Fibroblast of lung (primary cell): ENCODE data around the gene SH3TC1. TPM values are rescaled to one million over a fixed set of nuclear protein-coding genes. Genes with fewer than 3 reads are reported as not detected.

ENCODE experiments used
- DNase-seq, 2 donors: peaks; one replicate each; pipeline versions ENCODE4 v3.0.0 to v3.0.0-alpha.2; 2010; ENCODE audit warnings: low read depth in 2 of 2
- H2AFZ ChIP-seq: 2 replicates; pipeline ENCODE4 v1.5.1; 2012; ENCODE audit warnings: low read length, control low read depth, inconsistent platforms
- H3K27ac ChIP-seq: 2 replicates; pipeline ENCODE4 v1.5.1; 2011; ENCODE audit warnings: low read length, control low read depth; ENCODE audit not compliant: insufficient read depth
- H3K27me3 ChIP-seq: 2 replicates; pipeline ENCODE4 v1.5.1; 2011; ENCODE audit warnings: mild to moderate bottlenecking, low read length; ENCODE audit not compliant: control insufficient read depth, insufficient read depth
- H3K36me3 ChIP-seq: 2 replicates; pipeline ENCODE4 v1.5.1; 2011; ENCODE audit warnings: low read length; ENCODE audit not compliant: control insufficient read depth, insufficient read depth
- H3K4me1 ChIP-seq: 2 replicates; pipeline ENCODE4 v1.5.1; 2011; ENCODE audit warnings: low read length; ENCODE audit not compliant: control insufficient read depth, insufficient read depth; ENCODE audit errors: extremely low read depth
- H3K4me2 ChIP-seq: 2 replicates; pipeline ENCODE4 v1.5.1; 2011; ENCODE audit warnings: low read length, control low read depth; ENCODE audit not compliant: insufficient read depth; ENCODE audit errors: extremely low read depth
- H3K4me3 ChIP-seq, 4 experiments: fragments of 200-600 bp in 1 of 4; sonication (generic) in 1 of 4; replicated peaks in 1 of 4; 2 replicates each; pipeline ENCODE4 v1.5.1; 2011 to 2016; ENCODE audit warnings: low read length in 4 of 4, low read depth in 3 of 4, mild to moderate bottlenecking in 3 of 4, control low read depth in 2 of 4, inconsistent platforms in 1 of 4, mixed read lengths in 1 of 4; ENCODE audit not compliant: insufficient read depth in 1 of 4; ENCODE audit errors: control extremely low read depth in 1 of 4
- H3K79me2 ChIP-seq: 2 replicates; pipeline ENCODE4 v1.5.1; 2012; ENCODE audit warnings: mild to moderate bottlenecking, low read length, inconsistent platforms; ENCODE audit not compliant: control insufficient read depth, insufficient read depth
- H3K9ac ChIP-seq: 2 replicates; pipeline ENCODE4 v1.5.1; 2011; ENCODE audit warnings: mild to moderate bottlenecking, low read length, control low read depth; ENCODE audit not compliant: insufficient read depth
- H3K9me3 ChIP-seq: 2 replicates; pipeline ENCODE4 v1.5.1; 2012; ENCODE audit warnings: low read depth, low read length; ENCODE audit not compliant: control insufficient read depth, insufficient read depth
- H4K20me1 ChIP-seq: 2 replicates; pipeline ENCODE4 v1.5.1; 2011; ENCODE audit warnings: low read length; ENCODE audit not compliant: control insufficient read depth, insufficient read depth; ENCODE audit errors: extremely low read depth
- CTCF ChIP-seq, 2 donors: IDR thresholded peaks in 1 of 2; conservative IDR thresholded peaks in 1 of 2; 1 replicate in 1 of 2; 2 replicates in 1 of 2; pipeline ENCODE4 v1.5.1; 2011 to 2012; ENCODE audit warnings: low read length in 2 of 2, control low read depth in 1 of 2, inconsistent platforms in 1 of 2, low read depth in 1 of 2, mild to moderate bottlenecking in 1 of 2
- EZH2 ChIP-seq: IDR thresholded peaks from 2 replicates; pipeline ENCODE4 v1.5.1; 2012; ENCODE audit warnings: low read length, control low read depth, mild to moderate bottlenecking; ENCODE audit errors: missing control alignments
- polyA plus RNA-seq, 2 donors: library from polyadenylated mRNA; depleted of rRNA in 1 of 2; stranded (reverse) in 1 of 2; unstranded in 1 of 2; fragments of >200 nt; gene quantifications; 2 replicates each; pipeline ENCODE4 v1.2.1, GENCODE V29; 2011 to 2012; ENCODE audit warnings: missing spikeins in 1 of 2
- total RNA-seq: library from RNA; depleted of rRNA; stranded (reverse); fragments of >200 nt; gene quantifications from 2 replicates; pipeline ENCODE4 v1.2.1, GENCODE V29; 2014

SH3TC1 gene
- total and polyA plus RNA-seq, 2 donors (not counting 1 experiment from before 2014, with no cell fraction given), result 3.3 to 11.6 TPM

GRCh38 chr4:8276358-8277240 lies 77.5 kb downstream of the SH3TC1 start:
- no peaks in the 10 kb centered on the region for H3K79me2 ChIP-seq
- H3K36me3 ChIP-seq, result no peaks in the 10 kb centered on the region
- no peak overlapping the region for H3K27ac ChIP-seq
- DNase-seq, result peak; percentile 38 to 47
- H3K27me3 ChIP-seq, result peaks cover 6% of the 10 kb centered on the region
- no peak overlapping the region for H2AFZ ChIP-seq
- H3K9me3 ChIP-seq, result no peaks in the 10 kb centered on the region
- TF ChIP-seq EZH2, result no peak
- TF ChIP-seq CTCF (conservative IDR thresholded peaks at IDR 0.05 in 1 of 2, IDR thresholded peaks at IDR 0.05 in 1 of 2; ENCODE audit: low read depth in 1 of 2, low read length in 2 of 2), result no peak
- H4K20me1 ChIP-seq, result no peaks in the 10 kb centered on the region
- H3K4me2 ChIP-seq, result no peak overlapping the region
- H3K9ac ChIP-seq, result no peak overlapping the region
- no peak overlapping the region for H3K4me3 ChIP-seq
- H3K4me1 ChIP-seq, result peaks cover 32% of the 10 kb centered on the region

- no peak for TF ChIP-seq EZH2
- TF ChIP-seq CTCF (conservative IDR thresholded peaks at IDR 0.05 in 1 of 2, IDR thresholded peaks at IDR 0.05 in 1 of 2; ENCODE audit: low read depth in 1 of 2, low read length in 2 of 2), result peak in 1 of 2 donors; percentile 4
- Histone ChIP-seq H3K4me2 (no peak overlapping the region), H3K4me1 (peaks cover 32% of the 10 kb centered on the region), H3K9me3 (no peaks in the 10 kb centered on the region), H3K4me3 (no peak overlapping the region), H4K20me1 (no peaks in the 10 kb centered on the region), H3K36me3 (no peaks in the 10 kb centered on the region), H2AFZ (no peak overlapping the region), H3K27ac (peak overlapping the region; percentile 20), H3K79me2 (no peaks in the 10 kb centered on the region), H3K9ac (no peak overlapping the region), H3K27me3 (no peaks in the 10 kb centered on the region)
- DNase-seq, result no peak
Measured at GRCh38 chr4:8277356-8278008, 78.4 kb downstream of the SH3TC1 start.

DNA sequence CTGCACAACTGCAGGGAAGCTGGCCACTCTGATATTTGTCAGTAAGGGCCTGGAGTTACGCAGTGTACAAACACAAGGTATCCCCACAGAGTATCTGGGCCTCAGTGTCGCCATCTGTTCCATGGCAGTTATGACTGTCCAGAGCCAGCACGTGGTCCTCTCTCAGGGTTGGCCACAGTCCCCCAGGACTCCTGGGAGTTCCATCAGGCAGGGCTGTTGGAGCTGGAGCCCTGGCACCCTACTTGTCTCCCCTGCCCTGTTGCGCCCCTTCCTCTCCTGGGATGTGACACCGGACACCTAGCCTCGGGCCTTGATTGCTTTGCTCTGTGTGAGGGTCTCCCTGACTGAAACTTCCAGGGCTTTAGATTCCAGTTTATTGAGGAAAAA lies 78.9 kb downstream of the SH3TC1 start:
- Histone ChIP-seq H3K4me1 (peaks cover 32% of the 10 kb centered on the region), H3K27ac (peak overlapping the region; percentile 20), H3K9me3 (no peaks in the 10 kb centered on the region), H3K4me2 (peak overlapping the region; percentile 0), H3K79me2 (no peaks in the 10 kb centered on the region), H3K27me3 (no peaks in the 10 kb centered on the region), H4K20me1 (no peaks in the 10 kb centered on the region), H2AFZ (no peak overlapping the region), H3K36me3 (no peaks in the 10 kb centered on the region), H3K9ac (no peak overlapping the region), H3K4me3 (no peak overlapping the region)
- peak; percentile 34 to 37 for DNase-seq
- no peak for TF ChIP-seq CTCF (conservative IDR thresholded peaks at IDR 0.05 in 1 of 2, IDR thresholded peaks at IDR 0.05 in 1 of 2; ENCODE audit: low read depth in 1 of 2, low read length in 2 of 2)
- TF ChIP-seq EZH2, result no peak
